H1 (cell line): Measurements from ENCODE around the gene DUSP3. TPM values are rescaled to one million over a fixed set of nuclear protein-coding genes. Genes with fewer than 3 reads are reported as not detected.

Experiments
- CTCF ChIA-PET: fragments of 300-600 bp; sonication (Branson Sonifier 250); formaldehyde crosslinking; loops from one replicate; lab custom pipeline; 2021; ENCODE audit not compliant: partially characterized antibody; lab: Charles Lee
- POLR2A ChIA-PET: fragments of 300-600 bp; sonication (Branson Sonifier 250); formaldehyde crosslinking; loops from one replicate; lab custom pipeline; 2021; ENCODE audit warnings: inconsistent platforms; ENCODE audit not compliant: partially characterized antibody; lab: Charles Lee
- DNase-seq, 2 experiments: peaks; one replicate each; pipeline versions ENCODE4 v3.0.0 to v3.0.0-alpha.2; 2010 to 2022; ENCODE audit warnings: low spot score in 2 of 2, low read depth in 1 of 2, mixed read lengths in 1 of 2
- FAIRE-seq: peaks from 2 replicates; lab custom pipeline; 2011; peaks lifted over from hg19 to GRCh38; lab: Jason Lieb, UNC
- H2AFZ ChIP-seq: 2 replicates; pipeline ENCODE4 v1.8.1; 2012; ENCODE audit warnings: low read length, inconsistent platforms
- H2AK5ac ChIP-seq: 2 replicates; pipeline ENCODE4 v1.6.1; 2013; ENCODE audit warnings: low read depth, low read length
- H2BK120ac ChIP-seq: replicated peaks from 2 replicates; pipeline ENCODE3; 2013; ENCODE audit warnings: low read depth, low read length, inconsistent platforms
- H2BK12ac ChIP-seq: 2 replicates; pipeline ENCODE4 v1.6.1; 2013; ENCODE audit warnings: low read depth, low read length
- H2BK15ac ChIP-seq: 2 replicates; pipeline ENCODE4 v1.6.1; 2013; ENCODE audit warnings: low read length
- H2BK20ac ChIP-seq: 2 replicates; pipeline ENCODE4 v1.6.1; 2013; ENCODE audit warnings: low read length
- H2BK5ac ChIP-seq: 2 replicates; pipeline ENCODE4 v1.6.1; 2013; ENCODE audit warnings: low read depth, low read length
- H3K14ac ChIP-seq: 2 replicates; pipeline ENCODE4 v1.6.1; 2013; ENCODE audit warnings: inconsistent platforms; ENCODE audit not compliant: insufficient read length
- H3K18ac ChIP-seq: 2 replicates; pipeline ENCODE4 v1.6.1; 2013; ENCODE audit warnings: low read length; ENCODE audit errors: extremely low read depth
- H3K23ac ChIP-seq: 2 replicates; pipeline ENCODE4 v1.6.1; 2013; ENCODE audit warnings: inconsistent platforms; ENCODE audit not compliant: insufficient read length
- H3K23me2 ChIP-seq: 2 replicates; pipeline ENCODE4 v1.6.1; 2013; ENCODE audit warnings: low read depth, low read length
- H3K27ac ChIP-seq: 2 replicates; pipeline ENCODE4 v1.6.1; 2011; ENCODE audit warnings: low read depth, low read length, inconsistent platforms
- H3K27me3 ChIP-seq, 4 experiments: replicated peaks in 1 of 4; 1 replicate in 1 of 4; 2 replicates in 3 of 4; pipeline versions ENCODE4 v1.6.1 to v1.8.1; 2011 to 2013; ENCODE audit warnings: low read length in 3 of 4, mild to moderate bottlenecking in 3 of 4, inconsistent platforms in 2 of 4, mixed read lengths in 2 of 4, moderate library complexity in 1 of 4; ENCODE audit not compliant: control insufficient read depth in 3 of 4, insufficient read depth in 3 of 4; ENCODE audit errors: extremely low read depth in 1 of 4
- H3K36me3 ChIP-seq, 4 experiments: 2 replicates each; pipeline versions ENCODE4 v1.6.1 to v1.8.1; 2011 to 2013; ENCODE audit warnings: mild to moderate bottlenecking in 4 of 4, low read length in 3 of 4, moderate library complexity in 2 of 4, control low read depth in 1 of 4, inconsistent platforms in 1 of 4; ENCODE audit not compliant: insufficient read depth in 4 of 4, control insufficient read depth in 2 of 4
- H3K4ac ChIP-seq: replicated peaks from 2 replicates; pipeline ENCODE3; 2013; ENCODE audit warnings: low read length, low read depth, mixed read lengths, inconsistent platforms; ENCODE audit not compliant: insufficient read length
- H3K4me1 ChIP-seq, 4 experiments: replicated peaks in 1 of 4; 1 replicate in 1 of 4; 2 replicates in 3 of 4; pipeline versions ENCODE4 v1.6.1 to v1.8.1; 2011 to 2013; ENCODE audit warnings: low read length in 3 of 4, inconsistent platforms in 2 of 4, mixed read lengths in 1 of 4; ENCODE audit not compliant: insufficient read depth in 4 of 4, control insufficient read depth in 3 of 4
- H3K4me2 ChIP-seq, 2 experiments: 2 replicates each; pipeline versions ENCODE4 v1.6.1 to v1.8.1; 2011 to 2013; ENCODE audit warnings: low read depth in 2 of 2, low read length in 2 of 2, control low read depth in 1 of 2, inconsistent platforms in 1 of 2, mild to moderate bottlenecking in 1 of 2; ENCODE audit not compliant: insufficient read depth in 1 of 2
- H3K4me3 ChIP-seq, 4 experiments: fragments of 200-600, 300-600 bp in 1 of 4; sonication (generic), shearing (Covaris generic), sonication (Bioruptor Twin) in 1 of 4; 2 replicates each; pipeline versions ENCODE4 v1.5.1 to v1.8.1; 2011 to 2016; ENCODE audit warnings: low read length in 4 of 4, low read depth in 3 of 4, control low read depth in 2 of 4, inconsistent platforms in 2 of 4, mild to moderate bottlenecking in 2 of 4, mixed read lengths in 1 of 4, moderate library complexity in 1 of 4; ENCODE audit not compliant: insufficient read depth in 2 of 4; ENCODE audit errors: extremely low read depth in 1 of 4
- H3K56ac ChIP-seq: replicated peaks from 2 replicates; pipeline ENCODE3; 2013; ENCODE audit warnings: low read depth, mild to moderate bottlenecking, mixed read lengths, low read length, inconsistent platforms; ENCODE audit not compliant: insufficient read length
- H3K79me1 ChIP-seq: 2 replicates; pipeline ENCODE4 v1.6.1; 2013; ENCODE audit warnings: low read depth, low read length, control low read depth
- H3K79me2 ChIP-seq, 2 experiments: 2 replicates each; pipeline versions ENCODE4 v1.6.1 to v1.8.1; 2012 to 2013; ENCODE audit warnings: low read length in 2 of 2, mild to moderate bottlenecking in 2 of 2, inconsistent platforms in 1 of 2; ENCODE audit not compliant: insufficient read depth in 2 of 2, control insufficient read depth in 1 of 2
- H3K9ac ChIP-seq, 4 experiments: replicated peaks in 1 of 4; 1 replicate in 1 of 4; 2 replicates in 3 of 4; pipeline versions ENCODE4 v1.6.1 to v1.8.1; 2011 to 2013; ENCODE audit warnings: low read depth in 3 of 4, low read length in 3 of 4, control low read depth in 2 of 4, mild to moderate bottlenecking in 2 of 4, moderate library complexity in 2 of 4, inconsistent platforms in 1 of 4; ENCODE audit errors: extremely low read depth in 1 of 4
- H3K9me3 ChIP-seq, 2 experiments: 2 replicates each; pipeline versions ENCODE4 v1.6.1 to v1.8.1; 2012 to 2013; ENCODE audit warnings: mild to moderate bottlenecking in 2 of 2, moderate library complexity in 2 of 2, control low read depth in 1 of 2, inconsistent platforms in 1 of 2, low read depth in 1 of 2, low read length in 1 of 2, mixed read lengths in 1 of 2; ENCODE audit not compliant: insufficient read depth in 2 of 2
- H4K20me1 ChIP-seq, 2 experiments: replicated peaks in 1 of 2; 2 replicates each; pipeline versions ENCODE3 to v1.8.1; 2011 to 2013; ENCODE audit warnings: inconsistent platforms in 2 of 2, low read length in 2 of 2, mild to moderate bottlenecking in 1 of 2; ENCODE audit not compliant: insufficient read depth in 2 of 2, control insufficient read depth in 1 of 2
- H4K5ac ChIP-seq: 2 replicates; pipeline ENCODE4 v1.6.1; 2013; ENCODE audit warnings: low read length, low read depth, mixed read lengths, inconsistent platforms; ENCODE audit not compliant: insufficient read length
- H4K8ac ChIP-seq: 2 replicates; pipeline ENCODE4 v1.8.0; 2013; ENCODE audit warnings: mild to moderate bottlenecking, moderate library complexity, low read length, inconsistent platforms; ENCODE audit not compliant: insufficient read depth; ENCODE audit errors: extremely low read depth
- H4K91ac ChIP-seq: replicated peaks from 2 replicates; pipeline ENCODE3; 2013; ENCODE audit warnings: low read length, mixed read lengths, inconsistent platforms; ENCODE audit not compliant: insufficient read length
- CEBPB ChIP-seq: IDR thresholded peaks from 2 replicates; pipeline ENCODE4 v1.6.1; 2012; ENCODE audit warnings: low read depth, low read length
- POLR2AphosphoS5 ChIP-seq: IDR thresholded peaks from 2 replicates; pipeline ENCODE4 v1.6.1; 2011; ENCODE audit warnings: low read depth, low read length
- WGBS, 2 experiments: shearing (Covaris generic) in 1 of 2; methylation state at CpG; one replicate each; pipeline versions ENCODE4 v1.1.6 to v1.1.7; 2013 to 2015; ENCODE audit warnings: low lambda C conversion rate in 2 of 2, mixed read lengths in 2 of 2, inconsistent platforms in 1 of 2, low coverage in 1 of 2, missing lambda C conversion rate in 1 of 2; ENCODE audit not compliant: insufficient replicate concordance in 2 of 2, insufficient coverage in 1 of 2, insufficient read length in 1 of 2; ENCODE audit errors: extremely low coverage in 1 of 2, missing lambda C conversion rate in 1 of 2; 5-methylcytosine and 5-hydroxymethylcytosine counted together
- polyA plus RNA-seq, 7 experiments: library from polyadenylated mRNA; depleted of rRNA in 3 of 7; stranded (reverse) in 5 of 7; unstranded in 2 of 7; fragments of >200 nt in 5 of 7; fragments of 200-250 nt in 2 of 7; gene quantifications; 1 replicate in 5 of 7; 2 replicates in 1 of 7; 4 replicates in 1 of 7; pipeline versions ENCODE4 v1.2.1 to v1.2.3, GENCODE V29; 2011 to 2013; ENCODE audit warnings: missing spikeins in 2 of 7, mixed read lengths in 2 of 7
- total RNA-seq: library from RNA; stranded (reverse); fragmentation: NEBNext Ultra II Directional; extraction: Animal tissue kit (Norgen Biotek cat#: 25700); gene quantifications from 2 replicates; pipeline ENCODE4 v1.2.1, GENCODE V29; 2021
- TF ChIP-seq, protein P1 (sequence below), 3 experiments: IDR thresholded peaks; 1 replicate in 2 of 3; 2 replicates in 1 of 3; pipeline versions ENCODE4 v1.5.1 to v1.6.1; 2011; ENCODE audit warnings: low read length in 3 of 3, mild to moderate bottlenecking in 3 of 3, inconsistent platforms in 2 of 3, low read depth in 1 of 3, moderate library complexity in 1 of 3; ENCODE audit not compliant: insufficient read depth in 1 of 3; ENCODE audit errors: control extremely low read depth in 1 of 3

DUSP3 gene
- total and polyA plus RNA-seq, 2 of the 8 experiments (the other 6 are each of a cell fraction or from before 2014, with no cell fraction given) = 15.1 to 21.2 TPM

DNA sequence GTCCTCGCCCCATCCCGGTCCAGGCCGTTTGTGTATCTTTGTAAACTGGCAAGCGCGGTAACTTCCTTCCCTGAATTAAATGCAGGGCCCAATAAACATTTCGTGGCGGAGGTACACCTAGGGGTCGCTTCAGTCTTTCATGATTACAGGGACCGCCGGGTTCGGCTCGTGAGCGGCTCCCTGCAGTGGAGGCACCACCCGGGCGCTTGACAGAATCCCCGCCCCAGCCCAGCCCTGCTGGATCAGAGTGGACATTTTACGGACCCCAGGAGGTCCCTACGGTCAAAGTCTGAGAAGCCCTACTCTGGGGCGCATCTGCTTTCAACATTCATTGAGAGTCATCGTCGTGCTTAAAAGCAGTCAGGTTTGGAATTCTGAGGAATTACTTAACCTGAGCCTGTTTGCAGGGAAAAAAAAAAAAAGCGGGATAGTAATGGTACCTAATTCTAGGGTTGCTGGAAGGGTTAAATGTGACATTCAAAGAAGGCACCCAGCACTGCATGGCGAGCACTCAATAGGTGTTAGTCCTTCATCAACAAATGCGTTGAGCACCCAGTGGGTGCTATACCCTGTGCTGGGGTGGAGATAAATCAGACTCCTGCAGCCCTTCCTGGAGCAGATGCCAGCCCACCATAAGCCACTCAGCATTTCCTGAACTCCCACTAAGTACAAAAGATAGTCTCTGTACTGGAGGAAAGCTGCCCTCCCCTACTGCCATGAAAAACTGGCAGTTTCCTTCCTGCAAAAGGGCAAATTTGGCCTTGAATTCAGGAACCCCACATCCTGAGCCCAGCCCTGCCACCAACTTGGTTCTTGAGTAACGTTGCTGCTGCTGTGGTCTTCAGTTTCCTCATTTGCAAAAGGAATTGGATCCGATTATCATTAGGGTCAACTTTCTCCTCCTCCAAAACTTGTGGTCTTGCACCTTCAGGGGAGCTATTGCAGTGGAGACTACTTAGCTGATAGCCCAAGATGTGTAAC, 658 bp upstream of the DUSP3 start:
- peaks cover 0 to 7% (median 6%) of the 10 kb centered on the region in 4 experiments; a peak in 6 of 7 replicates for H3K27me3 ChIP-seq
- 0 out of 2 replicates have a peak, but pooled peaks have one; percentile 1 for TF ChIP-seq POLR2AphosphoS5
- TF ChIP-seq CEBPB = no peak
- TF ChIP-seq, protein P1, sequence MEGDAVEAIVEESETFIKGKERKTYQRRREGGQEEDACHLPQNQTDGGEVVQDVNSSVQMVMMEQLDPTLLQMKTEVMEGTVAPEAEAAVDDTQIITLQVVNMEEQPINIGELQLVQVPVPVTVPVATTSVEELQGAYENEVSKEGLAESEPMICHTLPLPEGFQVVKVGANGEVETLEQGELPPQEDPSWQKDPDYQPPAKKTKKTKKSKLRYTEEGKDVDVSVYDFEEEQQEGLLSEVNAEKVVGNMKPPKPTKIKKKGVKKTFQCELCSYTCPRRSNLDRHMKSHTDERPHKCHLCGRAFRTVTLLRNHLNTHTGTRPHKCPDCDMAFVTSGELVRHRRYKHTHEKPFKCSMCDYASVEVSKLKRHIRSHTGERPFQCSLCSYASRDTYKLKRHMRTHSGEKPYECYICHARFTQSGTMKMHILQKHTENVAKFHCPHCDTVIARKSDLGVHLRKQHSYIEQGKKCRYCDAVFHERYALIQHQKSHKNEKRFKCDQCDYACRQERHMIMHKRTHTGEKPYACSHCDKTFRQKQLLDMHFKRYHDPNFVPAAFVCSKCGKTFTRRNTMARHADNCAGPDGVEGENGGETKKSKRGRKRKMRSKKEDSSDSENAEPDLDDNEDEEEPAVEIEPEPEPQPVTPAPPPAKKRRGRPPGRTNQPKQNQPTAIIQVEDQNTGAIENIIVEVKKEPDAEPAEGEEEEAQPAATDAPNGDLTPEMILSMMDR (IDR thresholded peaks at IDR 0.05; ENCODE audit: control extremely low read depth in 1 of 3, insufficient read depth in 1 of 3, low read depth in 1 of 3, low read length in 3 of 3) = 0 out of 4 replicates have a peak, but pooled peaks of 1 of the 3 experiments have one; percentile 1
- no peak overlapping the region for H3K27ac ChIP-seq
- peak overlapping the region; percentile 63 to 64 for H3K4me2 ChIP-seq
- 10% methylated on average over 26 of the region's 26 CpGs; no CpG with 5 or more reads in 1 of the 2 experiments for WGBS, 2 experiments
- CTCF ChIA-PET = interaction anchor here (0.9 to 1.6 kb wide), 5 partner anchors 11 to 135 kb away, joined by 3 to 7 read pairs (median 3); partner anchors contain the start of gene CD300LG
- no peak overlapping the region for H4K8ac ChIP-seq
- FAIRE-seq = no peak
- H2BK12ac ChIP-seq = peak overlapping the region; percentile 51; the same call in 1 of the 2 replicates
- H2AFZ ChIP-seq = no peak overlapping the region; the same call in 1 of the 2 replicates
- H4K5ac ChIP-seq = no peak overlapping the region
- H3K23ac ChIP-seq = no peak overlapping the region
- H3K79me2 ChIP-seq = peaks cover 0 to 5% of the 10 kb centered on the region in 2 experiments; a peak in 2 of 4 replicates
- H3K79me1 ChIP-seq = peaks cover 3% of the 10 kb centered on the region; the same call in 1 of the 2 replicates
- no peak overlapping the region for H3K14ac ChIP-seq
- no peak overlapping the region for H3K4ac ChIP-seq
- no peak overlapping the region for H3K56ac ChIP-seq
- H3K18ac ChIP-seq = 0 out of 2 replicates have a peak overlapping the region, but pooled peaks have one; percentile 27
- no peak overlapping the region for H2BK120ac ChIP-seq
- no peak overlapping the region for H2BK20ac ChIP-seq
- peaks cover 0 to 6% (median 4%) of the 10 kb centered on the region in 4 experiments; a peak in 5 of 7 replicates for H3K4me1 ChIP-seq
- H2BK15ac ChIP-seq = no peak overlapping the region
- no peaks in the 10 kb centered on the region for H3K9me3 ChIP-seq
- no peak overlapping the region for H4K91ac ChIP-seq
- H2BK5ac ChIP-seq = no peak overlapping the region
- no peaks in the 10 kb centered on the region for H3K23me2 ChIP-seq
- peak overlapping the region in 3 of 4 experiments; percentile 89 to 97 (median 94); a peak in 5 of 7 replicates for H3K9ac ChIP-seq
- POLR2A ChIA-PET = interaction anchor here (0.7 to 1.6 kb wide), 7 partner anchors 10 to 208 kb away, joined by 3 to 4 read pairs (median 3); no protein-coding TSS in a partner anchor
- no peak for DNase-seq
- peaks cover 2 to 4% of the 10 kb centered on the region in 2 experiments for H4K20me1 ChIP-seq
- peak overlapping the region; percentile 56 to 97 (median 80) for H3K4me3 ChIP-seq
- H3K36me3 ChIP-seq = peaks cover 0 to 2% (median under 1%) of the 10 kb centered on the region in 4 experiments; a peak in 5 of 8 replicates
- no peak overlapping the region for H2AK5ac ChIP-seq
